Prostate gland (tissue), 2 donors: ENCODE data around the gene FBP1.

Experiments used
- POLR2A ChIP-seq: fragments of 450-650 bp; IDR thresholded peaks from one replicate; pipeline ENCODE4 v1.6.1; 2016; ENCODE audit warnings: antibody characterized with exemption, mild to moderate bottlenecking
- TF ChIP-seq, protein P1 (sequence below), 4 experiments: fragments of 200-600 bp in 2 of 4; fragments of 450-650 bp in 2 of 4; sonication (generic) in 2 of 4; IDR thresholded peaks; 1 replicate in 3 of 4; 2 replicates in 1 of 4; pipeline ENCODE4 v1.5.1; 2016 to 2019; ENCODE audit warnings: antibody characterized with exemption in 4 of 4, mild to moderate bottlenecking in 2 of 4, moderate library complexity in 2 of 4

DNA sequence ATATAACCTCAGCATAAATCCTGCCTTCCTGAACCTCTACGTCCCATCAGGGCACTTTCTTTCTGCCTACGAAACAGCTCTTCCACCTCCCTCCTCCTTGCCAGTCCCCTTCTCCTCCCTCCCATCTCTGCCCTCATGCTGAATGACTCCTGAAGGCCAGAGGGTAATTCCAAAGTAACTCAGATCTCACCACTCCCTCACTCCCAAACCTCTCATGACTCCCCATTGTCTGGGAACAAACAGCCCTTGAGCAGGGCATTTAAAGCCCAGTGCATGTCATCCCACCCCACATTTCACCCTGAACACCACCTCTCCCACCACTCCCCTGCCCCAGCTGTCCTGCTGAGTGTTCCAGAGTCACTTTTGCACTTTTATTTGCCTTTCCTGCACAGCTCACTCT, 8.9 kb upstream of the FBP1 start:
- TF ChIP-seq, protein P1, sequence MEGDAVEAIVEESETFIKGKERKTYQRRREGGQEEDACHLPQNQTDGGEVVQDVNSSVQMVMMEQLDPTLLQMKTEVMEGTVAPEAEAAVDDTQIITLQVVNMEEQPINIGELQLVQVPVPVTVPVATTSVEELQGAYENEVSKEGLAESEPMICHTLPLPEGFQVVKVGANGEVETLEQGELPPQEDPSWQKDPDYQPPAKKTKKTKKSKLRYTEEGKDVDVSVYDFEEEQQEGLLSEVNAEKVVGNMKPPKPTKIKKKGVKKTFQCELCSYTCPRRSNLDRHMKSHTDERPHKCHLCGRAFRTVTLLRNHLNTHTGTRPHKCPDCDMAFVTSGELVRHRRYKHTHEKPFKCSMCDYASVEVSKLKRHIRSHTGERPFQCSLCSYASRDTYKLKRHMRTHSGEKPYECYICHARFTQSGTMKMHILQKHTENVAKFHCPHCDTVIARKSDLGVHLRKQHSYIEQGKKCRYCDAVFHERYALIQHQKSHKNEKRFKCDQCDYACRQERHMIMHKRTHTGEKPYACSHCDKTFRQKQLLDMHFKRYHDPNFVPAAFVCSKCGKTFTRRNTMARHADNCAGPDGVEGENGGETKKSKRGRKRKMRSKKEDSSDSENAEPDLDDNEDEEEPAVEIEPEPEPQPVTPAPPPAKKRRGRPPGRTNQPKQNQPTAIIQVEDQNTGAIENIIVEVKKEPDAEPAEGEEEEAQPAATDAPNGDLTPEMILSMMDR (IDR thresholded peaks at IDR 0.05) = no peak
- TF ChIP-seq POLR2A = no peak
